Liver (tissue), 9 donors: ENCODE measurements around the gene TNS3. TPM values are rescaled to one million over a fixed set of nuclear protein-coding genes. Genes with fewer than 3 reads are reported as not detected.

Experiments used
- DNase-seq: peaks from one replicate; pipeline ENCODE4 v3.0.0-alpha.2; 2017; ENCODE audit warnings: low spot score
- H3K27ac ChIP-seq, 2 donors: one replicate each; pipeline ENCODE4 v1.7.0; 2013; ENCODE audit warnings: inconsistent platforms in 2 of 2, low read length in 2 of 2, control low read depth in 1 of 2, low read depth in 1 of 2, mild to moderate bottlenecking in 1 of 2
- H3K27me3 ChIP-seq, 4 donors: one replicate each; pipeline versions ENCODE4 v1.6.1 to v1.7.0; 2013; ENCODE audit warnings: low read length in 3 of 4, inconsistent platforms in 1 of 4, mild to moderate bottlenecking in 1 of 4, moderate library complexity in 1 of 4; ENCODE audit not compliant: control insufficient read depth in 4 of 4, insufficient read depth in 4 of 4
- H3K36me3 ChIP-seq, 4 donors: one replicate each; pipeline versions ENCODE4 v1.6.1 to v1.7.0; 2013; ENCODE audit warnings: low read length in 3 of 4, mild to moderate bottlenecking in 3 of 4, low read depth in 1 of 4, moderate library complexity in 1 of 4; ENCODE audit not compliant: control insufficient read depth in 4 of 4, insufficient read depth in 3 of 4
- H3K4me1 ChIP-seq, 4 donors: one replicate each; pipeline versions ENCODE4 v1.6.1 to v1.7.0; 2013; ENCODE audit warnings: low read length in 3 of 4, mild to moderate bottlenecking in 3 of 4, moderate library complexity in 1 of 4; ENCODE audit not compliant: control insufficient read depth in 4 of 4, insufficient read depth in 4 of 4
- H3K4me3 ChIP-seq, 3 donors: one replicate each; pipeline versions ENCODE4 v1.6.1 to v1.7.0; 2013; ENCODE audit warnings: low read length in 3 of 3, control low read depth in 1 of 3, low read depth in 1 of 3, mild to moderate bottlenecking in 1 of 3
- H3K9ac ChIP-seq, 2 donors: one replicate each; pipeline ENCODE4 v1.7.0; 2013; ENCODE audit warnings: low read length in 2 of 2, mild to moderate bottlenecking in 2 of 2, moderate library complexity in 2 of 2, control low read depth in 1 of 2, low read depth in 1 of 2
- H3K9me3 ChIP-seq, 4 donors: one replicate each; pipeline versions ENCODE4 v1.6.1 to v1.7.0; 2013; ENCODE audit warnings: low read length in 3 of 4; ENCODE audit not compliant: control insufficient read depth in 4 of 4
- ATF3 ChIP-seq: IDR thresholded peaks from 2 replicates; pipeline ENCODE4 v1.6.1; 2016; ENCODE audit warnings: antibody characterized with exemption
- CTCF ChIP-seq: fragments of 150-350 bp; IDR thresholded peaks from 2 replicates; pipeline ENCODE4 v1.5.1; 2017; ENCODE audit warnings: improper control_type of control experiment, low read depth, low read length; ENCODE audit not compliant: missing input control
- EGR1 ChIP-seq, 2 donors: IDR thresholded peaks; 2 replicates each; pipeline ENCODE4 v1.6.1; 2016 to 2018; ENCODE audit warnings: antibody characterized with exemption in 2 of 2, low read depth in 2 of 2
- FOXA1 ChIP-seq: IDR thresholded peaks from 2 replicates; pipeline ENCODE4 v1.6.1; 2016; ENCODE audit warnings: antibody characterized with exemption
- FOXA2 ChIP-seq: IDR thresholded peaks from 2 replicates; pipeline ENCODE4 v1.6.1; 2016; ENCODE audit warnings: antibody characterized with exemption
- GABPA ChIP-seq, 2 donors: IDR thresholded peaks in 1 of 2; conservative IDR thresholded peaks in 1 of 2; 2 replicates each; pipeline ENCODE4 v1.6.1; 2016; ENCODE audit warnings: antibody characterized with exemption in 2 of 2, mild to moderate bottlenecking in 1 of 2, moderate library complexity in 1 of 2
- HNF4A ChIP-seq, 2 donors: conservative IDR thresholded peaks; 2 replicates each; pipeline ENCODE4 v1.6.1; 2016; ENCODE audit warnings: antibody characterized with exemption in 2 of 2, mild to moderate bottlenecking in 2 of 2
- HNF4G ChIP-seq: IDR thresholded peaks from 2 replicates; pipeline ENCODE4 v1.6.1; 2016; ENCODE audit warnings: antibody characterized with exemption
- JUND ChIP-seq, 2 donors: IDR thresholded peaks; 2 replicates each; pipeline ENCODE4 v1.6.1; 2016; ENCODE audit warnings: antibody characterized with exemption in 2 of 2
- MAX ChIP-seq: IDR thresholded peaks from 2 replicates; pipeline ENCODE4 v1.6.1; 2016; ENCODE audit warnings: antibody characterized with exemption
- NR2F2 ChIP-seq: IDR thresholded peaks from 2 replicates; pipeline ENCODE4 v1.6.1; 2016; ENCODE audit warnings: antibody characterized with exemption
- RAD21 ChIP-seq, 2 donors: IDR thresholded peaks; 2 replicates each; pipeline ENCODE4 v1.6.1; 2016; ENCODE audit warnings: antibody characterized with exemption in 2 of 2, mild to moderate bottlenecking in 2 of 2
- REST ChIP-seq: IDR thresholded peaks from 2 replicates; pipeline ENCODE4 v1.6.1; 2016; ENCODE audit warnings: antibody characterized with exemption, mild to moderate bottlenecking
- RXRA ChIP-seq, 2 donors: IDR thresholded peaks; 2 replicates each; pipeline ENCODE4 v1.6.1; 2017 to 2018; ENCODE audit warnings: antibody characterized with exemption in 2 of 2, mild to moderate bottlenecking in 1 of 2
- SP1 ChIP-seq: IDR thresholded peaks from 2 replicates; pipeline ENCODE4 v1.6.1; 2018; ENCODE audit warnings: antibody characterized with exemption, mild to moderate bottlenecking
- TAF1 ChIP-seq: conservative IDR thresholded peaks from 2 replicates; pipeline ENCODE4 v1.6.1; 2016; ENCODE audit warnings: antibody characterized with exemption, mild to moderate bottlenecking
- YY1 ChIP-seq: IDR thresholded peaks from 2 replicates; pipeline ENCODE4 v1.6.1; 2016; ENCODE audit warnings: antibody characterized with exemption, mild to moderate bottlenecking
- ZBTB33 ChIP-seq: IDR thresholded peaks from 2 replicates; pipeline ENCODE4 v1.6.1; 2016; ENCODE audit warnings: antibody characterized with exemption
- WGBS: extraction: QIAGEN DNeasy Blood & Tissue Kit; methylation state at CpG from one replicate; pipeline ENCODE4 v1.1.7; 2013; 5-methylcytosine and 5-hydroxymethylcytosine counted together
- polyA plus RNA-seq, 2 donors: library from polyadenylated mRNA; stranded (reverse) in 1 of 2; unstranded in 1 of 2; fragments of 200-250 nt in 1 of 2; fragments of >200 nt in 1 of 2; fragmentation: Nextera tagmentation in 1 of 2; extraction: Ambion mirVana in 1 of 2; gene quantifications; one replicate each; pipeline versions ENCODE4 v1.2.1 to v1.2.3, GENCODE V29; 2013 to 2015
- total RNA-seq, 2 donors: library from RNA; depleted of rRNA; stranded (reverse); fragments of >200 nt; gene quantifications; one replicate each; pipeline ENCODE4 v1.2.3, GENCODE V29; 2014
- donor health status: healthy.
- donor health status: healthy.
- donor health status: healthy.
- donor health status: healthy.
- donor health status: healthy.

TNS3 gene
- total and polyA plus RNA-seq, 4 donors: 16.8 to 100 (median 29.5) TPM

GRCh38 chr7:47490501-47491265, 91.2 kb downstream of the TNS3 start (continued):
- TF ChIP-seq HNF4A (conservative IDR thresholded peaks at IDR 0.05): no peak
- no peak for TF ChIP-seq FOXA2
- TF ChIP-seq FOXA1: no peak
- no peak for TF ChIP-seq MAX
- no peak for TF ChIP-seq TAF1
- no peak for TF ChIP-seq RXRA (IDR thresholded peaks at IDR 0.05)
- no peak for TF ChIP-seq EGR1 (IDR thresholded peaks at IDR 0.05; ENCODE audit: low read depth in 2 of 2)

GRCh38 chr7:47489624-47490023, 92.3 kb downstream of the TNS3 start:
- Histone ChIP-seq H3K4me3 (no peak overlapping the region), H3K36me3 (no peaks in the 10 kb centered on the region), H3K27ac (peak overlapping the region; percentile 28 to 56), H3K4me1 (peaks cover 7 to 30% (median 17%) of the 10 kb centered on the region in 4 donors), H3K9ac (no peak overlapping the region), H3K9me3 (no peaks in the 10 kb centered on the region), H3K27me3 (no peaks in the 10 kb centered on the region)
- no peak for TF ChIP-seq RAD21 (IDR thresholded peaks at IDR 0.05)
- no peak for TF ChIP-seq GABPA (IDR thresholded peaks at IDR 0.05 in 1 of 2, conservative IDR thresholded peaks at IDR 0.05 in 1 of 2)
- no peak for TF ChIP-seq CTCF
- WGBS: 88% methylated on average over 7 of the region's 7 CpGs
- no peak for DNase-seq

GRCh38 chr7:47488969-47489342, 93.0 kb downstream of the TNS3 start:
- Histone ChIP-seq H3K9me3 (no peaks in the 10 kb centered on the region), H3K9ac (no peak overlapping the region), H3K4me1 (peaks cover 10 to 32% (median 18%) of the 10 kb centered on the region in 4 donors), H3K27ac (peak overlapping the region; percentile 28 to 56), H3K27me3 (no peaks in the 10 kb centered on the region), H3K4me3 (no peak overlapping the region), H3K36me3 (no peaks in the 10 kb centered on the region)
- TF ChIP-seq HNF4A (conservative IDR thresholded peaks at IDR 0.05): no peak
- TF ChIP-seq EGR1 (IDR thresholded peaks at IDR 0.05; ENCODE audit: low read depth in 2 of 2): no peak
- TF ChIP-seq FOXA1: no peak
- no peak for TF ChIP-seq RAD21 (IDR thresholded peaks at IDR 0.05)
- TF ChIP-seq ZBTB33: no peak
- TF ChIP-seq YY1: no peak
- TF ChIP-seq CTCF: no peak
- no peak for TF ChIP-seq RXRA (IDR thresholded peaks at IDR 0.05)
- TF ChIP-seq REST: peak; percentile 51
- TF ChIP-seq TAF1: no peak
- TF ChIP-seq SP1: peak; percentile 18
- TF ChIP-seq MAX: no peak
- no peak for TF ChIP-seq FOXA2
- no peak for TF ChIP-seq GABPA (IDR thresholded peaks at IDR 0.05 in 1 of 2, conservative IDR thresholded peaks at IDR 0.05 in 1 of 2)
- TF ChIP-seq JUND (IDR thresholded peaks at IDR 0.05): no peak
- TF ChIP-seq NR2F2: peak; percentile 62
- no peak for TF ChIP-seq ATF3
- TF ChIP-seq HNF4G: no peak
- 87% methylated on average over 8 of the region's 8 CpGs for WGBS
- DNase-seq: no peak
